RWPE2 (cell line): ENCODE measurements around the gene RBP5.
"Not testable (repeated sequence)": the region's sequence is repeated elsewhere in the genome, so short reads cannot be mapped to it uniquely, and the experiment has no call there.

Experiments used
- ATAC-seq: fragments of 200-7000 bp; cut with Tn5 transposase; 3 replicates; pipeline ENCODE4 v1.9.1; 2021; ENCODE audit warnings: low read depth
- DNase-seq: peaks from one replicate; pipeline ENCODE4 v3.0.0-alpha.2; 2020; ENCODE audit warnings: low spot score
- H3K27ac ChIP-seq: fragments of 450-650 bp; 2 replicates; pipeline ENCODE4 v1.5.1; 2017; ENCODE audit warnings: mild to moderate bottlenecking; ENCODE audit not compliant: poor library complexity, severe bottlenecking
- H3K27me3 ChIP-seq: fragments of 250-450 bp; sonication (Bioruptor Pico); 2 replicates; pipeline ENCODE4 v1.5.1; 2021; ENCODE audit warnings: mild to moderate bottlenecking, moderate library complexity; ENCODE audit not compliant: insufficient read depth, poor library complexity, severe bottlenecking
- H3K36me3 ChIP-seq: fragments of 250-450 bp; sonication (Bioruptor Pico); 2 replicates; pipeline ENCODE4 v1.5.1; 2020; ENCODE audit warnings: low read depth, mild to moderate bottlenecking, moderate library complexity
- H3K4me1 ChIP-seq: fragments of 250-450 bp; sonication (Bioruptor Pico); 2 replicates; pipeline ENCODE4 v1.5.1; 2021; ENCODE audit warnings: mild to moderate bottlenecking, moderate library complexity; ENCODE audit not compliant: insufficient read depth, poor library complexity, severe bottlenecking
- H3K4me3 ChIP-seq: fragments of 250-450 bp; sonication (Bioruptor Pico); 2 replicates; pipeline ENCODE4 v1.5.1; 2021; ENCODE audit warnings: mild to moderate bottlenecking, moderate library complexity; ENCODE audit not compliant: severe bottlenecking
- H3K9me3 ChIP-seq: fragments of 250-450 bp; sonication (Bioruptor Pico); 2 replicates; pipeline ENCODE4 v1.5.1; 2021; ENCODE audit warnings: mild to moderate bottlenecking, moderate library complexity; ENCODE audit not compliant: severe bottlenecking
- TF ChIP-seq, protein P1 (sequence below): fragments of 450-650 bp; IDR thresholded peaks from one replicate; pipeline ENCODE4 v1.5.1; 2017; ENCODE audit warnings: mild to moderate bottlenecking, moderate library complexity; ENCODE audit not compliant: poor library complexity, severe bottlenecking

The RBP5 gene

GRCh38 chr12:7107636-7108002 is 21.1 kb downstream of the RBP5 start:
- no peaks in the 10 kb centered on the region for H3K27me3 ChIP-seq
- no peaks in the 10 kb centered on the region for H3K4me1 ChIP-seq
- ATAC-seq (no peak; the same call in 2 of the 3 replicates), DNase-seq (no peak)
- TF ChIP-seq, protein P1, sequence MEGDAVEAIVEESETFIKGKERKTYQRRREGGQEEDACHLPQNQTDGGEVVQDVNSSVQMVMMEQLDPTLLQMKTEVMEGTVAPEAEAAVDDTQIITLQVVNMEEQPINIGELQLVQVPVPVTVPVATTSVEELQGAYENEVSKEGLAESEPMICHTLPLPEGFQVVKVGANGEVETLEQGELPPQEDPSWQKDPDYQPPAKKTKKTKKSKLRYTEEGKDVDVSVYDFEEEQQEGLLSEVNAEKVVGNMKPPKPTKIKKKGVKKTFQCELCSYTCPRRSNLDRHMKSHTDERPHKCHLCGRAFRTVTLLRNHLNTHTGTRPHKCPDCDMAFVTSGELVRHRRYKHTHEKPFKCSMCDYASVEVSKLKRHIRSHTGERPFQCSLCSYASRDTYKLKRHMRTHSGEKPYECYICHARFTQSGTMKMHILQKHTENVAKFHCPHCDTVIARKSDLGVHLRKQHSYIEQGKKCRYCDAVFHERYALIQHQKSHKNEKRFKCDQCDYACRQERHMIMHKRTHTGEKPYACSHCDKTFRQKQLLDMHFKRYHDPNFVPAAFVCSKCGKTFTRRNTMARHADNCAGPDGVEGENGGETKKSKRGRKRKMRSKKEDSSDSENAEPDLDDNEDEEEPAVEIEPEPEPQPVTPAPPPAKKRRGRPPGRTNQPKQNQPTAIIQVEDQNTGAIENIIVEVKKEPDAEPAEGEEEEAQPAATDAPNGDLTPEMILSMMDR: no peak
- no peaks in the 10 kb centered on the region for H3K9me3 ChIP-seq
- peak overlapping the region; percentile 80 for H3K27ac ChIP-seq
- H3K4me3 ChIP-seq: peak overlapping the region; percentile 46
- peaks cover 13% of the 10 kb centered on the region for H3K36me3 ChIP-seq

- H3K36me3 ChIP-seq: peaks cover 13% of the 10 kb centered on the region
- not testable (repeated sequence) for H3K9me3 ChIP-seq, ATAC-seq, H3K4me1 ChIP-seq, H3K27ac ChIP-seq, H3K27me3 ChIP-seq, DNase-seq, H3K4me3 ChIP-seq
Observed at GRCh38 chr12:7107181-7107580, 21.5 kb downstream of the RBP5 start.

DNA sequence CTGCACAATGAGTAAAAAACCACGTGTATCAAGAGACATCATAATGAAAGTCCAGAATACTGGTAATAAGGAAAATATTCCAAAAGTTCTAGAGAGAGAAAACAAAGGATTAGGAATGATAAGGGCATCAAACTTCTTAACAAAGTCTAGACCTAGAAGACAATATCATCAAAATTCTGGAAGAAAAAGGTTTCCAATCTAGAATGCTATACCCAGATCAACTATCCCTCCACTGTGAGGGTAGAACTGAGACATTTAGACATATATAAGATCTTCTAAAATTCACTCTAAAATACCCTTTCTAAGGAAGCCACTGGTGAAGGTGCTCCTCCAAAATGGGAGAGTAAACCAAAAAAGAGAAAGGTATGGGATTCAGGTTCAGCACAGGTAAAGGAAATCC is 22.6 kb downstream of the RBP5 start:
- H3K4me1 ChIP-seq: no peaks in the 10 kb centered on the region
- TF ChIP-seq, protein P1: no peak
- no peak for ATAC-seq
- no peak overlapping the region for H3K4me3 ChIP-seq
- no peaks in the 10 kb centered on the region for H3K9me3 ChIP-seq
- H3K36me3 ChIP-seq: peaks cover 13% of the 10 kb centered on the region; the same call in 1 of the 2 replicates
- H3K27me3 ChIP-seq: no peaks in the 10 kb centered on the region
- DNase-seq: no peak
- H3K27ac ChIP-seq: no peak overlapping the region

DNA sequence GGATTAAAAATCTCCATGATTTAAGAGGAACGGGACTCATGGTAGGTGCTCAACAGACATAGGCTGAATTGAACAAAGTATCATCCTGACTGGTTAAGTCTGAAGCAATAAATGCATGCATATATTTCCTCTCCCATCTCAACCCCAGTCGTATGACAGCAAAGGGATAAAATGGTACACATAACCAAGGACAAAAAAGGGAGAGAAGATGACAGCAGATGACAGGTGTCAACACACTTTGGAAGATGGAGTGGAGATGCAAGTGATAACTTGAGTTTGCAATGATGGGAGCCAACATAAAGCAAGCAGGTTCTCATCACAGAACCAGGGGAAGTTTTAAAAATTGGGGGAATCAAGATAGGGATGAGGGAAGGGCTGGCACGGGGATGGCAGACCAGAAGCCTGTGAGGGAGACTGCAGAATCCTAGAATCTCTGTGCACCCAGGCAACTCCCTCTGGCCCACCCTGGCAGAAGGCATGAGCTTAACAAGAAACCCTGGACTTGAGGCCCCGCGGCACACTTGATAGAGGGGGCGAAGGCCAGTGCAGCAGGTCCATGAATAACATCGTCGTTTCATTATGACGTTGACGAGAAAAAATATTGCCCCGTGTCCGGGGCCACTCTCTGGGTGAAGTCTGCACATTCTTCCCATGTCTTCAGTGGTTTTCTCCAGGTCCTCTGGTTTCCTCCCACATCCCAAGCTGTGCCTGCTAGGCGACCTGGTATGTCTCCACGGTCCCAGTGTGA is 24.7 kb downstream of the RBP5 start:
- Histone ChIP-seq H3K27ac (no peak overlapping the region), H3K36me3 (peaks cover 13% of the 10 kb centered on the region; the same call in 1 of the 2 replicates), H3K27me3 (no peaks in the 10 kb centered on the region), H3K4me1 (no peaks in the 10 kb centered on the region), H3K9me3 (no peaks in the 10 kb centered on the region), H3K4me3 (no peak overlapping the region)
- DNase-seq: no peak
- no peak for ATAC-seq
- TF ChIP-seq, protein P1: no peak

DNA sequence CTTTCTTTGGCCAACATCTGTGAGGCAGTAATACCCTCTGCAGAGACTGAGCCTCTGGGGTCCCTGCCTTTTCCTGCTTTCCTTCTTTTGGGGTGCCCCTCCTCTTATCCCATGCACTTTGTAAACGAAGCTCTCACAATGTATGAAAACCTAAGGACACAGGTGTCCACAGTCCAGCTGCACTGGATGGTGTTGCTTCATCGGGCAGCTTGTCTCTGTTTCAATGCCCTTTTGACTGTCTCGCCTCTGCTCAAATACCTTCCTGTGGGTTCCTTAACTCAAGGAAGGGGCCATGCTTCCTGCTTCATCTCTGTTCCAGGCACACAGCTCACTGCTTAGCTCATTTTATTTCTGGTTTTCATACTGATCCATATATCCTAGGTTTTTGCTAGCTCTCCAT is 26.1 kb downstream of the RBP5 start:
- no peaks in the 10 kb centered on the region for H3K9me3 ChIP-seq
- ATAC-seq (no peak), DNase-seq (no peak)
- peaks cover 13% of the 10 kb centered on the region; the same call in 1 of the 2 replicates for H3K36me3 ChIP-seq
- no peaks in the 10 kb centered on the region for H3K4me1 ChIP-seq
- H3K27me3 ChIP-seq: no peaks in the 10 kb centered on the region
- no peak overlapping the region for H3K4me3 ChIP-seq
- TF ChIP-seq, protein P1: no peak
- no peak overlapping the region for H3K27ac ChIP-seq
